HG02885 (cell line): ENCODE results near the gene MACROD2.
"Not testable (repeated sequence)": the region's sequence is repeated elsewhere in the genome, so short reads cannot be mapped to it uniquely, and the experiment has no call there.

Experiments
- ATAC-seq: cut with Tn5 transposase; IDR thresholded peaks from one replicate; pipeline ENCODE4 v1.9.1; 2021; ENCODE audit warnings: mild to moderate bottlenecking; ENCODE audit not compliant: unreplicated experiment, poor library complexity

The MACROD2 gene

GRCh38 chr20:15328084-15328483 lies 1332.8 kb downstream of the MACROD2 start:
- no peak for ATAC-seq

GRCh38 chr20:15332711-15333160 lies 1337.4 kb downstream of the MACROD2 start:
- ATAC-seq = peak; percentile 83

- peak; percentile 44 for ATAC-seq
Measured at GRCh38 chr20:15333170-15333569, 1337.9 kb downstream of the MACROD2 start.

GRCh38 chr20:15336011-15336410 lies 1340.7 kb downstream of the MACROD2 start:
- ATAC-seq = no peak

GRCh38 chr20:15336536-15336935 lies 1341.2 kb downstream of the MACROD2 start:
- ATAC-seq = no peak

- no peak for ATAC-seq
Measured at GRCh38 chr20:15339264-15339663, 1343.9 kb downstream of the MACROD2 start.

- ATAC-seq = no peak
Measured at GRCh38 chr20:15342991-15343523, 1347.7 kb downstream of the MACROD2 start.

GRCh38 chr20:15345287-15345686 lies 1350.0 kb downstream of the MACROD2 start:
- ATAC-seq = no peak

- ATAC-seq = no peak
Measured at GRCh38 chr20:15346657-15347280, 1351.5 kb downstream of the MACROD2 start.

GRCh38 chr20:15359056-15359455 lies 1363.7 kb downstream of the MACROD2 start:
- no peak for ATAC-seq

- ATAC-seq = no peak
Measured at GRCh38 chr20:15362849-15363248, 1367.5 kb downstream of the MACROD2 start.

- no peak for ATAC-seq
Measured at GRCh38 chr20:15364781-15365180, 1369.5 kb downstream of the MACROD2 start.

GRCh38 chr20:15370370-15370769 lies 1375.1 kb downstream of the MACROD2 start:
- ATAC-seq = no peak

- no peak for ATAC-seq
Measured at GRCh38 chr20:15374682-15375081, 1379.4 kb downstream of the MACROD2 start.

- no peak for ATAC-seq
Measured at GRCh38 chr20:15375836-15376235, 1380.5 kb downstream of the MACROD2 start.

GRCh38 chr20:15377603-15378002 lies 1382.3 kb downstream of the MACROD2 start:
- ATAC-seq = not testable (repeated sequence)

GRCh38 chr20:15378151-15378550 lies 1382.8 kb downstream of the MACROD2 start:
- ATAC-seq = no peak

GRCh38 chr20:15379681-15380296 lies 1384.5 kb downstream of the MACROD2 start:
- no peak for ATAC-seq

GRCh38 chr20:15380770-15381169 lies 1385.5 kb downstream of the MACROD2 start:
- peak; percentile 68 for ATAC-seq

GRCh38 chr20:15387228-15387627 lies 1391.9 kb downstream of the MACROD2 start:
- ATAC-seq = no peak

GRCh38 chr20:15395457-15395856 lies 1400.1 kb downstream of the MACROD2 start:
- no peak for ATAC-seq

GRCh38 chr20:15396026-15396425 lies 1400.7 kb downstream of the MACROD2 start:
- no peak for ATAC-seq
